ENCODE results near the gene LRIT1.

GRCh38 chr10:84254552-84255478 is 13.5 kb upstream of the LRIT1 start:
- TF ChIP-seq POLR2AphosphoS5 (IDR thresholded peaks at IDR 0.05; ENCODE audit: borderline replicate concordance, low read depth, low read length) (no peak), EZH2 (IDR thresholded peaks at IDR 0.05) (no peak), FOXP2 (optimal IDR thresholded peaks at IDR 0.05; ENCODE audit: control extremely low read depth, extremely low read length, insufficient read depth) (no peak)

All from SK-N-MC (cell line).